ENCODE results near the gene SPPL3.
A peak's percentile ranks its signal among the peaks of the same experiment; 100 is the strongest.
"Not testable (repeated sequence)": the region's sequence is repeated elsewhere in the genome, so short reads cannot be mapped to it uniquely, and the experiment has no call there.

SPPL3 gene

DNA sequence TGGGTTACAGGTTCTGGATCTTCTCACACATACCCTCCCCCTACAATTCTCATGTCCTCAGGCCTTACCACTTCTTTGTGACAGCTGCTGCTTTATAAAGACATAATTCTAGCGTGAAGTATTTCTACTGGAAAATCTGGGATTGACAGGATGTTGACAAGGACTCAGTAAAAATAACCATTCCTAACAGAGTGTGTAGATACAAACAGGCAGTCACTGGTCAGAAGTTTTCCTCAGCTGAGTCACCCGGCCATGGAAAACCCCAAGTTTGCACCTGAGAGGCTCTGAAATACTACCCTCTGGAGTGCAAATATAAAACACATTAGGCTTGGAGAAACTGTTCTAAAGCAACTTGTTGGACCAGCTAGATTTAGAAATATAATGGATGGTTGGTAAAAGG, 54.4 kb downstream of the SPPL3 start:
- no peak for DNase-seq

GRCh38 chr12:120847814-120848213, 56.3 kb downstream of the SPPL3 start:
- no peak overlapping the region for H3K4me3 Mint-ChIP-seq
- no peaks in the 10 kb centered on the region for H3K9me3 Mint-ChIP-seq
- H3K27ac Mint-ChIP-seq, result no peak overlapping the region
- no peaks in the 10 kb centered on the region for H3K27me3 Mint-ChIP-seq
- DNase-seq, result no peak
- peaks cover 3% of the 10 kb centered on the region for H3K36me3 Mint-ChIP-seq (ENCODE audit: low read depth)
- H3K4me1 Mint-ChIP-seq (ENCODE audit: low read depth), result peaks cover 67% of the 10 kb centered on the region

More for the DNA sequence above, 54.4 kb downstream of the SPPL3 start:
- Mint-ChIP-seq H3K4me3 (no peak overlapping the region), H3K36me3 (ENCODE audit: low read depth) (peaks cover 3% of the 10 kb centered on the region), H3K27ac (peak overlapping the region; percentile 57), H3K9me3 (no peaks in the 10 kb centered on the region), H3K27me3 (no peaks in the 10 kb centered on the region), H3K4me1 (ENCODE audit: low read depth) (peaks cover 65% of the 10 kb centered on the region)

- H3K4me3 Mint-ChIP-seq, result no peak overlapping the region
- no peak overlapping the region for H3K27ac Mint-ChIP-seq
- DNase-seq, result no peak
- H3K4me1 Mint-ChIP-seq (ENCODE audit: low read depth), result peaks cover 71% of the 10 kb centered on the region
- H3K27me3 Mint-ChIP-seq, result no peaks in the 10 kb centered on the region
- H3K9me3 Mint-ChIP-seq, result no peaks in the 10 kb centered on the region
- peaks cover 3% of the 10 kb centered on the region for H3K36me3 Mint-ChIP-seq (ENCODE audit: low read depth)
Observed at GRCh38 chr12:120847392-120847791, 56.8 kb downstream of the SPPL3 start.

DNA sequence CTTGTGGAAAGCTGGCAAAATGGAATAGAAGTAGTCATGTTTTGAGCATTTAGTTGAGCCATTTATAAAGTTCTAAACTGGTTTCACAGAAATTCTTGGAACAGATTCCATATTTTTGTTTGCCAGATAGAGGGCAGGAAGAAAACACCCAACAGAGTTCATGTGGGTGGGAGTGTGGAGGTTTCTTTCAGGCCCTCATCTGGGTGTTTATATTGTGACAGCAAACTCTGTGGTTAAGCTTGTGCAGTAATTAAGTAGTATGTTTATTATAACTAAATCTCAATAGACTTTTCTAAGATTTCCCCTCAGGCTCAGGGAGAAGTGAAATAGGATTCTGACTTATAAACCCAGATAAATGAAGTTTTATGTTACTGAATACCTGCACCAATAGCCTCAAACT, 57.4 kb downstream of the SPPL3 start:
- H3K27me3 Mint-ChIP-seq, result no peaks in the 10 kb centered on the region
- H3K27ac Mint-ChIP-seq, result no peak overlapping the region
- H3K36me3 Mint-ChIP-seq (ENCODE audit: low read depth), result peaks cover 3% of the 10 kb centered on the region
- peaks cover 72% of the 10 kb centered on the region for H3K4me1 Mint-ChIP-seq (ENCODE audit: low read depth)
- no peak overlapping the region for H3K4me3 Mint-ChIP-seq
- H3K9me3 Mint-ChIP-seq, result no peaks in the 10 kb centered on the region
- DNase-seq, result no peak

GRCh38 chr12:120845696-120846095, 58.5 kb downstream of the SPPL3 start:
- H3K9me3 Mint-ChIP-seq, result no peaks in the 10 kb centered on the region
- no peaks in the 10 kb centered on the region for H3K27me3 Mint-ChIP-seq
- peaks cover 64% of the 10 kb centered on the region for H3K4me1 Mint-ChIP-seq (ENCODE audit: low read depth)
- peaks cover 6% of the 10 kb centered on the region for H3K36me3 Mint-ChIP-seq (ENCODE audit: low read depth)
- H3K4me3 Mint-ChIP-seq, result no peak overlapping the region
- H3K27ac Mint-ChIP-seq, result no peak overlapping the region
- no peak for DNase-seq

- Mint-ChIP-seq H3K27ac (peak overlapping the region; percentile 10), H3K4me1 (ENCODE audit: low read depth) (peaks cover 60% of the 10 kb centered on the region), H3K27me3 (no peaks in the 10 kb centered on the region)
Observed at GRCh38 chr12:120844768-120845449, 59.2 kb downstream of the SPPL3 start.

DNA sequence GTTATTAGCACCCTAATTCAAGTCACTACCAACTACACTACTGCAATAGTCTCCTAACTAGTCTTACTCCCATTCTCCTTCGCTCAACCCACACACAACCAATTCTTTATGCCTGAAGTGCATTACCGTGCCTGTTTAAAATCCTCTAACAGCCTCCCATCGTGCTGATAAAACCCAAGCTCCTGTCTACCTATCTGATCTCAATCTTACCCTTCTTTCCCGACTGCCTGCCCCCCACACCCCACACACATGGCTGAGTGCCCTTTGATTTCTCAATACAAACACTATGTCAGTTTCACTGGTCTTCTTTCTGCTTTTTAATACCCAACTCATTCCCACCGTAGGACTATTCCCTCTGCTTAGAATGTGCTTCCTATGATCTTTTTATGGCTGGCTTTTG, 59.9 kb downstream of the SPPL3 start:
- DNase-seq, result no peak
- Mint-ChIP-seq H3K27ac (peak overlapping the region; percentile 1), H3K36me3 (ENCODE audit: low read depth) (peaks cover 13% of the 10 kb centered on the region), H3K9me3 (no peaks in the 10 kb centered on the region), H3K4me3 (no peak overlapping the region), H3K4me1 (ENCODE audit: low read depth) (peaks cover 56% of the 10 kb centered on the region), H3K27me3 (no peaks in the 10 kb centered on the region)

More at GRCh38 chr12:120844768-120845449, 59.2 kb downstream of the SPPL3 start:
- Mint-ChIP-seq H3K4me3 (no peak overlapping the region), H3K36me3 (ENCODE audit: low read depth) (peaks cover 10% of the 10 kb centered on the region), H3K9me3 (no peaks in the 10 kb centered on the region)
- no peak for DNase-seq

- H3K36me3 Mint-ChIP-seq (ENCODE audit: low read depth), result peaks cover 13% of the 10 kb centered on the region
- no peak for DNase-seq
- H3K9me3 Mint-ChIP-seq, result no peaks in the 10 kb centered on the region
- H3K4me3 Mint-ChIP-seq, result no peak overlapping the region
- H3K27ac Mint-ChIP-seq, result no peak overlapping the region
- H3K27me3 Mint-ChIP-seq, result no peaks in the 10 kb centered on the region
- H3K4me1 Mint-ChIP-seq (ENCODE audit: low read depth), result peaks cover 52% of the 10 kb centered on the region
Observed at GRCh38 chr12:120843472-120843871, 60.7 kb downstream of the SPPL3 start.

GRCh38 chr12:120842595-120842994, 61.6 kb downstream of the SPPL3 start:
- Mint-ChIP-seq H3K4me3 (no peak overlapping the region), H3K4me1 (ENCODE audit: low read depth) (peaks cover 50% of the 10 kb centered on the region), H3K27me3 (no peaks in the 10 kb centered on the region), H3K36me3 (ENCODE audit: low read depth) (peaks cover 13% of the 10 kb centered on the region), H3K9me3 (no peaks in the 10 kb centered on the region), H3K27ac (no peak overlapping the region)
- no peak for DNase-seq

DNA sequence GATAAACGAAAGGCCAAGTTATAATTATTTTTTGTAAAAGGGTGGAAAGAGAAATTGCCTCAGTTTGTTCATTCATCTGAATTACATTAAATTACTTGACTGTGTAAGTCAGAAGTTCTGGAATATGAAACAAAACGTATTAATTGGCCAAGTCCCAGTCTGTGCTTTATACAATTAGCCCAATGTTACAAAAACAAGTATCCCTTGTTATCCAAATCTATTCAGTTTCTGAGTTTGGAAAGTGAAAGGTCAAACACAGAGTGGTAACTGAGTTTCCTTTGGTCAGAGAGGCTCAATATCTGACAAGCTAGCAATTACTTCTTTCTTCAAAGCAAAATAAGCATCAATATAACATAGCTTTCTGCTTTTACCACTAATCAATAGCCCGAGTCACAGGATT, 62.6 kb downstream of the SPPL3 start:
- no peaks in the 10 kb centered on the region for H3K27me3 Mint-ChIP-seq
- no peaks in the 10 kb centered on the region for H3K9me3 Mint-ChIP-seq
- no peak for DNase-seq
- H3K4me1 Mint-ChIP-seq (ENCODE audit: low read depth), result peaks cover 54% of the 10 kb centered on the region
- no peak overlapping the region for H3K4me3 Mint-ChIP-seq
- H3K36me3 Mint-ChIP-seq (ENCODE audit: low read depth), result peaks cover 13% of the 10 kb centered on the region
- no peak overlapping the region for H3K27ac Mint-ChIP-seq

DNA sequence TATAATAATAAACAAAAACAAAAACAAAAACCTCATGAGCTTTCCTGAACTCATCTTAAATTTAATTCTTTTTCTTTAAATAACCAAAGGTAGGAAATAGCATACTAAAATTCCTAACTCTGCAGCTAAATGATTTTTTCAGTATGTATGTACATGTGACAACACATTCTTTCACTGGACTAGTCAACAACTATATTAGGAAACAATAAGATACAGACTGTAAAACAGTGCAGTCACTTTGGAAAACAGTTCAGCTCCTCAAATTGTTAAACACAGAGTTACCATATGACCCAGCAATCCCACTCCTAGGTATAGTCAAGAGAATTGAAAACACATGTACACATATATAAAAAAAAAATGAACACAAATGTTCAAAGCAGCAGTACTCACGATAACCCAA, 64.7 kb downstream of the SPPL3 start:
- Mint-ChIP-seq H3K36me3 (ENCODE audit: low read depth) (peaks cover 10% of the 10 kb centered on the region), H3K27me3 (no peaks in the 10 kb centered on the region), H3K4me3 (no peak overlapping the region), H3K27ac (no peak overlapping the region), H3K9me3 (no peaks in the 10 kb centered on the region), H3K4me1 (ENCODE audit: low read depth) (peaks cover 64% of the 10 kb centered on the region)
- no peak for DNase-seq

GRCh38 chr12:120838629-120839383, 65.4 kb downstream of the SPPL3 start:
- not testable (repeated sequence) for H3K27me3 Mint-ChIP-seq, H3K27ac Mint-ChIP-seq, H3K9me3 Mint-ChIP-seq, H3K4me3 Mint-ChIP-seq, DNase-seq
- Mint-ChIP-seq H3K4me1 (ENCODE audit: low read depth) (peaks cover 64% of the 10 kb centered on the region), H3K36me3 (ENCODE audit: low read depth) (peaks cover 10% of the 10 kb centered on the region)

- H3K4me1 Mint-ChIP-seq (ENCODE audit: low read depth), result peaks cover 64% of the 10 kb centered on the region
- H3K36me3 Mint-ChIP-seq (ENCODE audit: low read depth), result peaks cover 7% of the 10 kb centered on the region
Observed at GRCh38 chr12:120836114-120836684, 68.0 kb downstream of the SPPL3 start.

GRCh38 chr12:120835657-120836056, 68.5 kb downstream of the SPPL3 start:
- Mint-ChIP-seq H3K36me3 (ENCODE audit: low read depth) (peaks cover 7% of the 10 kb centered on the region), H3K27ac (peak overlapping the region; percentile 86), H3K27me3 (no peaks in the 10 kb centered on the region), H3K9me3 (no peaks in the 10 kb centered on the region), H3K4me1 (ENCODE audit: low read depth) (peaks cover 70% of the 10 kb centered on the region), H3K4me3 (peak overlapping the region; percentile 7)
- no peak for DNase-seq

More at GRCh38 chr12:120836114-120836684, 68.0 kb downstream of the SPPL3 start:
- Mint-ChIP-seq H3K9me3 (no peaks in the 10 kb centered on the region), H3K27ac (peak overlapping the region; percentile 86), H3K4me3 (no peak overlapping the region), H3K27me3 (no peaks in the 10 kb centered on the region)
- no peak for DNase-seq

GRCh38 chr12:120835304-120835612, 68.9 kb downstream of the SPPL3 start:
- H3K4me1 Mint-ChIP-seq (ENCODE audit: low read depth), result peaks cover 68% of the 10 kb centered on the region
- H3K9me3 Mint-ChIP-seq, result no peaks in the 10 kb centered on the region
- H3K36me3 Mint-ChIP-seq (ENCODE audit: low read depth), result peaks cover 4% of the 10 kb centered on the region
- no peak for DNase-seq
- peak overlapping the region; percentile 86 for H3K27ac Mint-ChIP-seq
- no peaks in the 10 kb centered on the region for H3K27me3 Mint-ChIP-seq
- peak overlapping the region; percentile 14 for H3K4me3 Mint-ChIP-seq
